ENCODE measurements around the gene GRIP2.

The GRIP2 gene

DNA sequence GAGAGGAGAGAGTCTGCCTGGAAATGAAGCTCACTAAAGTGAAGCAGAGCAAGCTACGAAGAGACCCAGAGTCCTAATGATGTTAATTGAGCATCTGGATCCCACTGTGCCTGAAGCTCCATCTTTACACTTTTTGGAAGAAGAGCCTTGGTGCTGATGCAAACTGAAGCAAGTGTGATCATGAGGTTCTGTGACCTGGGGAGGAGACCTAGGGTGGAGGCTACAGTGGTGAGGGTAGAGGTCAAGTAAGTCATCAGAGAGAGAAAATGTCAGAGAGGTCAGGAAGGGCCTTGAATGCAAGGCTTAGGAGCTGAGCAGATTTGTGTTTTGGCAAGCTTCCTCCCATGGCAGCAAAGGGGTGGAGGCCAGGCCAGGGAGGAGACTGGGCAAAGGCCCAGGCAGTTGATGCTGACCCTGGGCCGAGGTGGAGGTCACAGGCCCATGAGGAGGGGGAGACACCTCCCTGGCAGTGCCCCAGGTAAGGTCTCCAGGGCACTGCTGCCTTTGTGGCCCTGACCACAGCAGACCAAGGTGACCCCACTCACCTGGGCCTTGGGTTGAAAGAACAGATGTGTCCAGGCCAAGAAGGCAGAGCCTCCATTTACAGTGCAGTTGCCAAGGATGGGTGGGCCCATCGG lies 1.6 kb downstream of the GRIP2 start:
- DNase-seq, result no peak

DNA sequence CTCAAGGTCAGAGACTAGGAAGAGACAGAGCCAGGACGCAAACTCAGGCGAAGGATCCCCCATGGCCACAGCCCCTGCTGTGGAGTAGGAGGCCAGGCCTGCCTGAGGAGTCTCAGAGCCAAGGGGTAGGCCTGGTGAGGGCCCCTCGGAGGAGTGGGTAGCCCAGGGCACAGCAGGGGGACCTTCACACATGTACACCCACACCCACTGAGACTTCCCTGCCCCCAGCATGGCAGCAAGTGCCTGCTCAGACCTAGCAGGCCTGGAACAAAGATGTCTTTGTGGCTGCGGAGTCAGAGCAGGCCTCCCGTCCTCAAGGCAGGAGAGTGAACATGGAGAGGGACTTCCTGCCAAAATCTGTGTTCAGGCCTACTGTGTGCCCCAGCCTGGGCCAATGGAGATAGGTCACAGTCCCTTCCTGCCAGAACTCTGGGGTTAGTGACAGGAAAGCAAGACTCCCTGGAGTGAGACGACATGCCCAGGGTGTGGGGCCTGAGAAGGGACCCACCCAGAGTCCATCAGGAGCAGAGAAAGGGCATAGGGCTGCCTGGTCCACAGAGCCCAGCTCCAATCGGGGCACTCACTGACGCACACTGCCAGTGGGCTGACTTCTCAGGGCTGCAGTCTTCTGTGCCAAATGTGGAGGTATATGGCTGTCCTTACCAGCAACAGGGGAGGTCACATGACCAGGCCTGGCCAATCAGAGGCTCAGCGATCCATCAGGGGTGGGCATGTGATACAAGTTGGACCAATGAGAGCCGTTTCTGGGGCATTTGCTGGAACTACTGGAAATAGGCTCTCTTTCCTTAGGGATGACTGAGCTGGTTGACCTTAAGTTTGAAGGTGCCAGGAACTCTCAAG lies 2.3 kb downstream of the GRIP2 start:
- no peak for DNase-seq

DNA sequence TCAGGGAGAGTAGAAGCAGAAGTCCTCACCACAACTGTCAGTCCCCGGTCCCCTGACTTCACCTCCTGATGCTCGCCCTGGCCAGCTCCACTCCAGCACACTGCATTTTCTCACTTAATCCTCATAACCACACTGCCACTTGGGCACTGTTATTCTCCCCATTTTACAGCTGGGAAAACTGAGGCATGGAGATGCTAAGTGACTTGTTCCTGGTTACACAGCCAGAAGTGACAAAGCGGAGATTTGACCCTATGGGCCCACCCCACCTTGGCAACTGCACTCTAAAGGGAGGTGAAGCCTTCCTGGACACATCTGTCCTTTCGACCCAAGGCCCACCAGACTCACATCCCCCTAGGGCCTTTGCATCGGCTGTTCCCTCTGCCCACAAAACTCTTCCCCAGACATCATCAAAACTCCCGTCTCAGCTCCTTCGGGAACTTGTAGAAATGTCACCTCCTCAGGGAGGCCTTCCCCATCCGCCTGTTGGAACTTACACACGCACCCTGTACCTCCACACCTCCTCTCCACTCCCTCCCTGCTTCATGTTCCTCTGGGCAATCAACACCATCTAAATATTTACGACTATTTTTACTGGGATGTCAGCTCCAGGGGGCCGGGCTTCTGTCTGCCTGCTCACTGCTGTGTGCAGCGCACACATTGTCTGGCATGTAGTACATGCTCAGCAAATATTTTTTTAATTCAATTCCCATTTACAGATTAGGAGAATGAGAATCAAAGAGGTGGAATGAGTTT lies 3.1 kb downstream of the GRIP2 start:
- no peak for DNase-seq

DNA sequence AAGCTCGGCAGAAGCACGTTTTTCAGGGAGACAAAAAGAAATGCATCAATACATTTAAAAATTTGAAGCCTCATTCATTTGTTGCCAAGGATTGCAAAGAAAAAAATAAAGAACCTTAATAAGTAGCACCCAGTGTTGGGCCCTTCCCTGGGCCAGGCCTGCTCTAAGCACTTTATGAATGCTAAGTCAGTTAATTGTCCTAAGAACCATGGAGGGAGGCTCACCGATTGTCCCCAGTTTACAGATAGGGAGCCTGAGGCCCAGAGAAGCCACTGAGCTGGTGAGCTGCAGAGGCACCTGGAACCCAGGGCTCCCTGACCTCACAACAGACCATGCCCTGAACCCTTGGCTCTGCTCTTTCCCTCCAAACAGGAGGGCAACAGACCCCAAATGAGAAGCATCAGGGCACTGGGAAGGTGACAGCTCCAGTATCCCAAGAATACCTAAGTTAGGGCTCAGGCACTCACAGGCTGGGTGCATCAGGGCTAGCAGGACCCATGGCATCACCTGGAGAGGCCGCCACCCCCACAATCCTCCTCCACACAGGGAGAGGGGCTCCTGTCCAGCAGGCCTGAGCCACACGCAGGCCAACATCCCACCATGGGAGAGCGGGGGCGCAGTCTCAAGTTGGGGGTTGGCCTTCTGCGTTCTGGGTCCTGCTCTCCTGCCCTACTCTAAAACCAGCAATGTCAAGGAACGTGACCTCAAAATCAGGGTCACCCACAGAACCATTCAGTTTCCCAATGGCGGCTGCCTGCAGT lies 3.9 kb downstream of the GRIP2 start:
- no peak for DNase-seq

DNA sequence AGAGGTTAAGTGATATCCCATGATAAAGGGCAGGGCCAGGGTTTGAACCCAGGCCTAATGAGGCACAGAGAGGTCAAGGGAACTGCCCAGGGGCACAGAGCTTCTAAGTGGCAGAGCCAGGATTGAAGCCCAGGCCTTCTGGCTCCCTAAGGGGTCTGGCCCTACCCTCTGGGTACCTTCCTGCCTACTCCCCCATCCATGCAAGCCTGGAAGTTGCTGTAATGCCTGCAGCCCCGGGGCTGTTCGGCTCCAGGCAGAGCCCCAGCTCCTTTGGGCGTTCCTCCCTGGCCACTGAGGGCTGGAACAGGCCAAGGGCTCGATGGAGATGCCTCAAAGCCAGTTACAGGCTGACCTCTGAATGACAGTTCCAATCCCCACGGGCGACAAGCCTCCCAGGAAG lies 4.5 kb downstream of the GRIP2 start:
- DNase-seq, result no peak

DNA sequence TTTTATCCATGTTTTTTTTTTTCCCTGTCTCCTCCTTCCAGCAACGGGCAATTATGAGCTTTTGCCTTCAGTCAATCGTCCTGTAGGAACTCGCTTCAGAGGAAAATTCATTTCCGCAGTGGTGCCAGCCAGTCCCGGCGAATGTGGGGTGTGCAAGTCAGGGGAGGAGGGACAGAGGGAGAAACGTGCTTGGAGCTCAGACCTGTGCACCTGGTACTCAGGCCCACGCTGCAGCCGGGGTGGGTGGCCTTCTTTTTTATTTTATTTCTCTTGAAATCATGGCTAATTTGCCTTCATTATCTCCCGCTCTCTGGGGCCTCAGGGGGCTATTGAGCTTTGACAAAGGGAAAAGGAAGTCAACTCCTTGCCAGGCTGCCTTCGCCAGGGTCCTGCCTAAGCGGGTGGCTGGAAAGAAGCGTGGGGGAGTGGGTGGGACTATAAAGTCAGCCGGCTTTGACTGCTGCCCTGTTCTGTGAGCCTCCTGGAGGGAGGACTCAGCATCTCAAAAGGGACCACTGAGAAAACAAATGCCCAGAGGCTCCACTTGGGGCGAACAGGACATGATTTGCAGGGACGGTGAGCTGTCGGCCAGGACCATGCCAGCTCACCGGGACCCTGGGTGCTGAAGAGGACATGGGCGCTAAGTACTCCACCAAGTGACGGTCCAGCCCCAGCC lies 5.5 kb downstream of the GRIP2 start:
- no peak for DNase-seq

DNA sequence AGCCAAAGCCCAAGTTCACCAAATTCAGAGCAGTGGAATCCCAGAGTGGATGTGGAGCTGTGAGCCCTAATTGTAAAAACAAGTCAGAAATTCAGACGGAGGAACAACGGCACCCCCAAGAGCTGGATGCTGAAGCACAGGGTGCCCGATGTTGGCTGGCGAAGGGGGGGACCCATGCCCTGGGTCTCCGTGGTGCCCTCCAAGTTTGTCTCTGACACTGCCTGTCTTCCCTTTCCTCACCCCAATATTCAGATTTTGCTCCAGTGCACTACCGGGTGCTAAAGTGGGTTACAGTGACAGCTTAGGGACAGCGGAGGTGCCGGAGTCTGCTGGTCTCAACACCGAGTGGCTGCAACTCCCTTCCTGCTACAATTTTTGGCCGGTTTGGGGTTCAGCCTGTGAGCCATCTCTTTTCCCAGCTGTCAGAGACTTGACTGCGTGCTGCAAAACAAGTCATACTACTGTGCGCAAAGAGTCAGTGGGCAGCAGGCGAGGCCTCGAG lies 6.6 kb downstream of the GRIP2 start:
- DNase-seq, result no peak

DNA sequence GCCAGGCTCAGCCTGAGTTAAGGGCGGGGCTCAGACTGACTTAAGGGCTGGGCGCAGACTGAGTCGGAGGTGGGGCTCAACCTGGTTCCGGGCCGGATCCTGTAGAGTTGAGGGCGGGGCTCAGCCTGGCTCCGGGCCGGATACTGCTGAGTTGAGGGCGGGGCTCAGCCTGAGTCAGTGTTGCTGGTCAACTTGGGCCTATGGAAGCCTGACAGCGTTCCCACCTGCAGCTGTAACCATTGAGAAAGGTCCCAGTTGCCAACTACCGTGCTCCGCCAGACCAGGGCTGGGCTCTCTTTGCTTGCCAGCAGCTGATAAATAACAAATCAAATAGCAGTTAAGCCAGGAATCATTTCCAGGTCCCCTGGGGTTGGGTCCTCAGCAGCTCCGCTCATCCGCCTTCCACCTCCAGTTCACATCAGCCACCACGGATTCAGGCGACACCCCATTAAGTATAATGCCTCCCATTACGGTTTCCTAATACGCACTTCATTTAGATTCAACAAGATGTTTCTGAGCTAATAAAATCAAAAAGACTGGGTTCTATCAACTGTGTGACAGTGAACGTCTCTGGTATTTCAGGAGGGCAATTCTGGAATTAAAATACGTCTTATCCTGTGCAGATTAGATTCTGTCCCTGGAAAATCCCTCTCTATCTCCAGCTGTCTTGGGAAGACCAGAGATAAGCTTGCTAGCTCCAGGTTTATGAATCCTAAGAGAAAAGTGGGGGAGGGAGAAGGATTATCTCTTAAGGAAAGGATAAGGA lies 7.3 kb downstream of the GRIP2 start:
- no peak for DNase-seq

DNA sequence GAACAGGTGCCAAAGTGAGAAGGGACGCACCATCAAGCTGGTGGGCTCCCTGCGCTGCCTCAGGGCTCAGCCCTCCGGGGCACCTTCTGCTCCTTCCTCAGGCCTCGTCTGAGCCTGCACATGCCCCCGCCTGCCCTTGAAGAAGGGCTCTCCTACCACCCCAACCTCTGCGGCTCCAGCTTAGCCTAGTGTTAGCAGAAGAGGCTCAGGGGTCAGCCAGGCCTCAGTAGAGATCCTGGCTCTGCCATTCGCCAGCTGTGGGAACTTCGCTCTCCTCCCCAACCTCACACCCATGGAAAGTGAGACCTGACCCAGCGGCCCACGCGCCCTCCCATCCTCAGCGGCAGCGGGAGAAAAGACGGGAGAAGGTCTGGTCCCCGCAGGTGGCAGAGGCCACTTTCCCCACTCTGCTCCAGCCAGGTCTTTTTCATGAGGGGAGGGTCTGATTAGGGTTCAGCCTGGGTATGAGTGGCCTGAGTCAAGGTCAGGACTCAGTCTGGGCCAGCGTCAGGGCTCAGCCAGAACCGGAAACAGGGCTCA lies 8.2 kb downstream of the GRIP2 start:
- DNase-seq, result no peak

DNA sequence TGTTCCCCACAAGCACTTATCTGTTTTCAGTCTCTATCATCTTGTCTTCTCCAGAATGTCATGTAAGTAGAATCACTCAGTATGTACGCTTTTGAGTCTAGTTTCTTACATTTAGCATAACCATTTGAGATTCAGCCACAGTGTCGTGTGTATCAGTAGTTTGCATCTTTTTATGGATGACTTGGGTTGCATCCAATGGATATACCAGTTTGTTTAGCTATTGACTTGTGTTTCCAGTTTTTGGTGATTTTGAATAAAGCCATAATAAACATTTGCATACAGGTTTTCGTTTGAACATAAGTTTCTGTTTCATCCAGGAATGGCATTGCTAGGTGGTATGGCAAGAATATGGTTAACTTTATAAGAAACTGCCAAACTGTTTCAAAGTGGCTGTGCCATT lies 12.1 kb downstream of the GRIP2 start:
- DNase-seq, result no peak

DNA sequence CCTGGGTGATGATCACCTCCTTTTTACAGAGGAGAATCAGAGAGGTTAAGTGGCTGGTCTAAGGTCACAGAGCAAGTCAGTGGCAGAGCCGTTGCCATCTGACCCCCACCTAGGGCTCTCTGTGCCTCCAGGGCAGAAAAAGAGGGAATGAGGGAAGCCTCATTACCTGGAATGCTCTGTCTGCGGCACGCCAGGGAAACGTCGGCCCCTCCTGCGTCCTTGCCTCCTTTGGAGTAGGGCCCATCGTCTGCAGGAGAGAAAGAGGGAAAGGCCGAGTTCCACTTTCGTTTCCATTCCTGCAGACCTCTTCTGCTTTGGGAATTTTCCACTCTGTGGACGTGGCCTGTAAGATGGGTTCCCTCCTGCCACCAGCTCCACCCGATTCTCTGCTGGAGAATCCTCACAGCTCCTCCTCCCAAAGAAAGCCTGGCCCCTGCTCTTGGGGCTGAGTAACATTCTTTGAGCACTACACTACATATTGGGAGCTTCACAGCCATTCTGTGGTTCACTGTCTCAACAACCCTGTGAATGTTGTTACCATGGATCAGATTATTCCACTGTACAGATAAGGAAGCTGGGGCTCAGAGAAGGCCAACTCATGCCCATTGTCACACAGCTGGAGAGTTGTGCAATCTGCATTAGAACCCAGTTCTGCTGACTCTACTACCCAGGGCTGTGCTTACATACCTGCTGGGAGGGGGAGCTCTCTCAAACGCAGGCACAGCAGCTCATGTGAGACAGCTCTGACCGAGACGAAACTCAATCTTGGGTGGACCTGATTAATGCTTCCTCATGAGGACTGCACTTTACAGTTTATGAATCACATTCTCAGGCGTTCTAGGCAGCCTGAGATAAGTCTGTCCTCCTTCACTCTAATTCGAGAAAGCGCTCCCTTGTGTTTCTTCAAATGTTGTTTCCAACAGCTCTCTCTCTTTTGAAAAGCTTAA lies 14.2 kb downstream of the GRIP2 start:
- DNase-seq, result no peak

DNA sequence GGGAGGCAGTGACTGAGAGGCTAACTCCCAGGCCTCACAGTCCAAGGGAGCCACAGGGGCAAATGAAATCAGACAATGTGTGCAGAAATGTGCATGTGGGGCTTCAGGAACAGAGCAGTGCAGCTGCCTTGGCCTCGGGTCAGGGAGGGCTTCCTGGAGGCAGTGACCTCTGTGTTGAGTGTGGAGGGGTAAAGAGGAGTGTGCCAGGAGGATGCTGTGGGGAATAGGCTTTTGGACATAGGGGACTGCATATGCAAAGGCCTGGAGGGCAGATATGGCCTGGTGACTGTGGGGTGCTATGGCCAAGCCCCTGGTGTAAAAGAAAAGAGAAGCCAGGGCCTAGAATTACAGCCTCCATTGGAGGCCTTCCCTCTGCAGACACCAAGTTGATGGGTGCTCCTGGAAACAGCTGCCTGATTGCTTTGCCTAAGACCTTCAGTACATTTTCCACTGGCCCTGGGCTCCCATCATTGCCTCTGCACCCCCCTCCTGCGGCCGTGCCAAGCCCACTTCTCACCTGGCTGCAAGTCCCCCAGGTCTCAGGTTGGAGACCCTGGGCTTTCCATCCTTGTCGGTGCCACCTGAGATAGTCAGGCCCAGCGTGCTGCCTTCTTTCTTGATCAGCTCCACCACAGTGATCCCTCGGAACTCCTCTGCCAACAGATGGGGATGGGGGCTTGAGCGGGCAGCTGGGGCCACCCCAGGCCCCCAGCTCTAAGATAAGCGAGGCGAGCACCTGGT lies 15.1 kb downstream of the GRIP2 start:
- no peak for DNase-seq

DNA sequence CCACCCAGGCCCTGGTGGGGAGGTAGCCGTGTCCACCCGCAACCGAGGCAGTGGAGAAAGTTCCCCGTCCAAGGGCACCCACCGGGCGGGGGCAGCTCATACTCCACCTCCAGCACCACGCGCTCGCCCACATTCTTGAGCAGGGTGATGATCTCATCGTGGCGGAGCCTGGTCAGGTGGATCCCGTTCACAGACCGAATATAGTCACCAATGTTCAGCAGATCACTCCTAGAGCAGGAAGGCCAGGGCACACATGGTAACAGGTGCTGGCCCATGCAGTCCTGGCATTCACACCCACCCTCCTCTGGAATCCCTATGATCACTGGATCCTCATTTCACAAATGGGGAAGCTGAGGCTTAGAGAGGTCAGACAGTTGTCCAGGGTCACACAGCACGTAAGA lies 15.8 kb downstream of the GRIP2 start:
- no peak for DNase-seq

DNA sequence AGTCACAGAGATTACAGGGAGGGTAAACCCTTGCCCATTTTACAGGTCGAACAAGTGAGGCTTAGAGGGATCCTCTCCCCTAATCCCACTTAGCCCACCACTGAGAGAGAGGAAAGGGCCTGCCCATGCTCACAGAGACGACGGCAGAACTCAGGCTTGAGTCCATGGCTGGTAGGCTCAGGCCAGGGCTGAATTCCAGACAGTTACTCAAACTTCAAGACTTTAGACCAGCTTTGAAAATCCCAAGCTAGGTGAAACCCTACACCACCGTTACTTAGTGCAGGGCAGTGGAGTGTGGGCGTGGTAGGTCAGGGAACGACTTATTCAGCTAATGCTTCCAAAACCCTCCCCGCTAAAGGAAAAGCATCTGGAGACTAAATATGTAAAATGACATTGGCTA lies 16.4 kb downstream of the GRIP2 start:
- no peak for DNase-seq

DNA sequence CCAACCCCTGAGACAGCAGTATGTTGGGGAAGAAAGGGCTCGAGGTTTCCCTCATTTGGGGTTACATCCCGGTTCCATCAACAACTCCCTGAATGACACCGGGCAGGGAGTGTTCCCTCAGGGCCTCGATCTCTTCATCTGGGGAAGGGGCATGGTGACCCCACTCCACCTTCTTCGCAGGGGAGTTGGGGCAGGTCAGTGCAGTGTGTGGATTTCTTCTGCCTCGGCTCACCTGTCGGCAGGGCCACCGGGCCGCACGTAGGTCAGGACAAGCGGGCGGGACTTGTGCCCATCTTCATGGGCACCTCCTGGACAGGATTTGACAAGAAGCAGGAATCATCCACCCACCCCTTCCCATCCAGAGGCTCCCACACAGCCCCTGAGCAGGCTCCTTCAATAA lies 17.4 kb downstream of the GRIP2 start:
- no peak for DNase-seq

DNA sequence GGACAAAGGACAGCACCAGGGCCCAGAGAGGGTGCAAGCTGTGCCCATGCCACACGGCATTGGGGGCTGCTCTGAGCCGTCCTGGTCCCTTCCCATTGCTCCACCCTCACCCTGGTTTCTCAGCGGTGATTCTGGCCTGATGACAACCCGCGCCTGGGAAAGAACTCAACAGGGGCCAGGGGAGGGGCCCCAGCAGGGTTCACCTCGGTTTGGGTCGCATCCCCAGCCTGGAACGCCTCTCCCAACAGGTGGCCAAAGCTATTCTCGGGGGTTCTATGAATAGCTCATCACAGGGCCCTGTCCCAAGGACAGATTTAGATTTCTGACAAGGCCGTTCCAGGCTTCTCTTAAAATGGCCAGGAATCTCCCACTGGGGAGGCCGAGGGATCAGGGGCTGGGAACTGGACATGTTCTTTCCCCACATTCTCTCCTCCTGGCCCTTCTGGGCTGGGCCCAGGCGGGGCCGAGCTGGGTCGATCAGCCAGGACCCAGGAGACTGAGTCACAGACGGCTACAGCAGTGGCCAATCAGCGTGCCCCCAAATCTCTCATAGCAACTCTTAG lies 17.9 kb downstream of the GRIP2 start:
- no peak for DNase-seq

DNA sequence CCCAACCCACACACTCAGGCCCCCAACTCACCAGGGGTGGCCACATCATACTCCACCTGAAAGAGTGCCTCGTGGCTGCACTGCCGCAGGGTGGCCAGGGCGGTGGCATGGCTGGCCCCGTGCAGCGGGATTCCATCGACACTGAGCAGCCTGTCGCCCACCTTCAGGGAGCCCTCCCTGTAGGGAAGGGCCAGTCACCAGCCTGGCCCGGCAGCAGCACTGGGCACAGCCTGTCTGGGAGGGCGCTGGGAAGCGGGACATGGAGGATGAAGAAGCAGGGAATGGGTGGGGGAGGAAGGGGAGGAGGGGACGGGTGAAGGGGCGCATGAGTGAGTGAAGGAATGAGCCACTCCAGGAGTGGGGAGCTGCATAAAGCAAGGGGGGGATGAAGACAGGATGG lies 18.5 kb downstream of the GRIP2 start:
- DNase-seq, result no peak

DNA sequence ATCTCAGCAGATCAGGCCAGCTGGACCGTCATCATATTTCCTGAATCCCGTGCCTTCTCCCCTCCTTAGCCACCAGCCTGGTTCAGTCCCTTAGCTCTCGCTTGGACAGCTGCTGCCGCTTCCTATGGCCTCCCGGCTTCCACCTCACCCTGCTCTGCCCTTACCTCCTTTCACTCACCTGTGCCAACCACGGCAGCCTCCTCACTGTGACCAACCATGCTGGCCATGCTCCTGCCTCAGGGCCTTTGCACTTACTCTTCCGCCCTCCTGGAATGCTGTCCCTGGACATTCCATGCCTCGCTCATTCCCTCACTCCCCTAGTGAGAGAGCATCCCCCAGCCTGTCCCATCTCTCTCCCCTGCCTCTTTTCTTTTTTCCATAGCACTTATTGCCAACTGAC lies 19.2 kb downstream of the GRIP2 start:
- no peak for DNase-seq

DNA sequence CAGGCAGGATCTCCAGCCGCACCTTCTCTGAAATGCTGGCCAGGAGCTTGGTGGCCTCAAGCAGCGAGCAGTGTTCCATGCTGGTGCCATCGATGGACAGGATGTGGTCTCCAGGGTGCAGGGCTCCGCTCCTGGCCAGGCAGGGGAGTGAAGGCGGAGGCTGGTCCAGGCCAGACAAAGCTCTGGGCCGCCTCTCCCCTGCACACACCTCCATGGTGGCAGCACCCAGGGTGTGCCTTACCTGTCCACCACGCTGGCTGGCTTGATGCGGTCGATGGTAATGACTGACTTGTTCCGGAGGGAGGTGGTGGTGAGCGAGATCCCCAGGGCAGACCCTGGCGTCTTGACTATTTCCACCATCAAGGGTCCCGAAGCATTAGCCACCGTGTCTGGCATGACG lies 20.0 kb downstream of the GRIP2 start:
- no peak for DNase-seq

All from CD4-positive, alpha-beta T cell treated with Interleukin-17A for 4 hours (primary cell).